OCI-LY7 (cell line): ENCODE data around the gene CDK17.

Source experiments
- EZH2phosphoT487 ChIP-seq: fragments of 200-600 bp; sonication (generic); IDR thresholded peaks from 2 replicates; pipeline ENCODE4 v1.6.1; 2018; ENCODE audit warnings: low read depth, borderline replicate concordance, mild to moderate bottlenecking, mixed run types, antibody characterized with exemption, low read length, moderate library complexity, mixed read lengths
- TF ChIP-seq, protein P1 (sequence below): fragments of 200-600 bp; sonication (generic); conservative IDR thresholded peaks from 2 replicates; pipeline ENCODE4 v1.5.1; 2014; ENCODE audit warnings: mild to moderate bottlenecking, antibody characterized with exemption, low read length, moderate library complexity, mixed read lengths

DNA sequence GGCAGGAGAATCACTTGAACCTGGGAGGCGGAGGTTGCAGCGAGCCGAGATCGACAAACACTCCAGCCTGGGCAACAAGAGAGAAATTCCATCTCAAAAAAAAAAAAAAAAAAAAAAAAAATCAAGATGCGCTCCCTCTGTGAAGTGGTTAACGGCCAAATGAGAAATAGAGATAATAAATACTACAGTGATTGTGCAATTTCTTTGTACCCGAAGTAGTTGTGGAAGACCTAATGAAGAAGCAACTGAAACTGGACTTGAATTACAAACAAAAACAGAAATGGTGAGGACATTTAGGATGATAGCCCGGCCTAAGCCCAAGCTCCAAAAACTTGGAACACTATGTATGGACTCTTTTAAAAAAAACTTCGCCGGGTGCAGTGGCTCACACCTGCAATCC is 44.2 kb upstream of the CDK17 start:
- TF ChIP-seq, protein P1, sequence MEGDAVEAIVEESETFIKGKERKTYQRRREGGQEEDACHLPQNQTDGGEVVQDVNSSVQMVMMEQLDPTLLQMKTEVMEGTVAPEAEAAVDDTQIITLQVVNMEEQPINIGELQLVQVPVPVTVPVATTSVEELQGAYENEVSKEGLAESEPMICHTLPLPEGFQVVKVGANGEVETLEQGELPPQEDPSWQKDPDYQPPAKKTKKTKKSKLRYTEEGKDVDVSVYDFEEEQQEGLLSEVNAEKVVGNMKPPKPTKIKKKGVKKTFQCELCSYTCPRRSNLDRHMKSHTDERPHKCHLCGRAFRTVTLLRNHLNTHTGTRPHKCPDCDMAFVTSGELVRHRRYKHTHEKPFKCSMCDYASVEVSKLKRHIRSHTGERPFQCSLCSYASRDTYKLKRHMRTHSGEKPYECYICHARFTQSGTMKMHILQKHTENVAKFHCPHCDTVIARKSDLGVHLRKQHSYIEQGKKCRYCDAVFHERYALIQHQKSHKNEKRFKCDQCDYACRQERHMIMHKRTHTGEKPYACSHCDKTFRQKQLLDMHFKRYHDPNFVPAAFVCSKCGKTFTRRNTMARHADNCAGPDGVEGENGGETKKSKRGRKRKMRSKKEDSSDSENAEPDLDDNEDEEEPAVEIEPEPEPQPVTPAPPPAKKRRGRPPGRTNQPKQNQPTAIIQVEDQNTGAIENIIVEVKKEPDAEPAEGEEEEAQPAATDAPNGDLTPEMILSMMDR = no peak
- TF ChIP-seq EZH2phosphoT487 = no peak
